ENCODE results near the gene INO80C.
"Not testable (repeated sequence)": the region's sequence is repeated elsewhere in the genome, so short reads cannot be mapped to it uniquely, and the experiment has no call there.

INO80C gene

DNA sequence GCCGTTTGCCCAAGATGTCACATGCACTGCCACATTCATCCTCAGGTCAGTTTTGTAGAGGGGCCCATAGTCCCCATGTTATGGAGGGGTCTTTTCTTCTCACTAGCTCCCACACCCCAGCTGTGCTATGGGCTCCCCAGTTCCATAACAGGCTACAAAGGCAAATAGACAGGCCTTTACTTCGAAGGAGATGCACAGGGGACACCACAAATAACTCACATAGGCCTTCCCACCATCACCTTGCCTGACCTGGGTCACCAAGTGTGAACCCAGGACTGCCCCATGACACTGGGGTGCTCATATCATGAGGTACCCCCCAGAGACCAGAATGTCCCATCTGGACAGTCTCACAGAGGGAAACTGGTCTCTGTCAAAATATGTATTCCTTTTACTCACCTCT is 15.0 kb upstream of the INO80C start:
- no peak for DNase-seq

DNA sequence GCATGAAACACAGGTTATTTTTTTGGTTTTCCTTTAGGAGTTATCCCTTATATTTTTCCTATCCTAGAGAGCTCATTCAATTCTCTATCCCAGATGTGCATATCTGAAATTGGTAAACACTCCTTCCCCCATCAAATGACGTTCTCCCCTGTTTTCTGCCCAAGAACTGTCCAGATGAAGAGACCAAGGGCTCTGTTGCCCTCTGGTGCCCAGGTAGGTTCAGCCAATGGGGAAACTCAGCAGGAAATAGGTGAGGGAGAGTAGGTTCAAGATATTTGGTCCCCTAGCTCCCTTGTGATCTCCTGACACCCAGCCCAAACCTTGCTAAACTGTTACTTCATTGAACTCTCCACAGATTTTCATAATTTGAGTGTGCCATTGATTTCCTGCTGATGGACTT is 14.1 kb upstream of the INO80C start:
- no peak for DNase-seq

DNA sequence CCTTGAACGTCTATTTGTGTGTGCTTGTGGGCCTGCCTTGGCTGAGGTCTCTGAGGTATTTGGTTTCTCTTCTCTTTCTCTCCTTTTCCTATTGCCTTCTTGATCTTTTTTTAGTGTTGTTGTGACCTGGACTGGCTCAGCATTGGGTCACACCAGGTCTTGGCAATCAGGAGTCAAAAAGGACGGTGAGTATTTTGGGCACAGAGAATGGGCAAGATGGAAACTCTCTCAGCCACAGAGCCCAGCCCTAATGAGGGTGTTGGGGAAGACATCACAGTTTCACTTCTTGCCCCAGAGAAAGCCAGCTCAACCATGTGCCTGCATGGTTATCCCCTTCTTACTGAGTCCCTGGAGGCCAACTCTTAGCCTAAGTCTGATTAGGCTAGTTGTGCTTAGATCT is 13.7 kb upstream of the INO80C start:
- DNase-seq: no peak

DNA sequence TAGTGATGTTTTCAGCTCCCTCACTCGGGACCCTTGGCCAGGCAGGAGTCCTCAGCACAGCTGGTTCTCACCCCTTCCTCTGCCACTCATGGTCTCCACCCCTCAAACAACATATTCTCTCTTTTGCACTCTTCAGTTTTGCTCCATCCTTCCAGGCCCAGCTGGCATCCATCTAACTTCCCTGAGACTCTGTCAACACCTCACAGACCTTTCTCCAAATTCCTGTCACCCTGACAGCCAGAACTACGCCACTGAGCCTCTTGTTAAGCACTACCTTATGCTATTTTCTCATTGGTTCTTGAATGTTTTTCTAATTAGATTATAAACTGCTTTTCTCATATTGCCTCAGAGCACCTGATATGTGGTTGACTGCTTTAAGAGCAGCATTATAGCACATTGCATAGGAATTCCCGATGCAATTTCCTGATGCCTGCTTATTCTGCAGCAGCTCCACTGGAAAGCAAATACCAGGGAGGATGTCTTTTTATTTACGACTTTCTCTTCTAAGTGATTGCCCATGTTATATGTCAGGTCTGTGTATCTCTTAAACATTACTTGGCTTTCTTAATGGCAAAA is 12.4 kb upstream of the INO80C start:
- DNase-seq: no peak

DNA sequence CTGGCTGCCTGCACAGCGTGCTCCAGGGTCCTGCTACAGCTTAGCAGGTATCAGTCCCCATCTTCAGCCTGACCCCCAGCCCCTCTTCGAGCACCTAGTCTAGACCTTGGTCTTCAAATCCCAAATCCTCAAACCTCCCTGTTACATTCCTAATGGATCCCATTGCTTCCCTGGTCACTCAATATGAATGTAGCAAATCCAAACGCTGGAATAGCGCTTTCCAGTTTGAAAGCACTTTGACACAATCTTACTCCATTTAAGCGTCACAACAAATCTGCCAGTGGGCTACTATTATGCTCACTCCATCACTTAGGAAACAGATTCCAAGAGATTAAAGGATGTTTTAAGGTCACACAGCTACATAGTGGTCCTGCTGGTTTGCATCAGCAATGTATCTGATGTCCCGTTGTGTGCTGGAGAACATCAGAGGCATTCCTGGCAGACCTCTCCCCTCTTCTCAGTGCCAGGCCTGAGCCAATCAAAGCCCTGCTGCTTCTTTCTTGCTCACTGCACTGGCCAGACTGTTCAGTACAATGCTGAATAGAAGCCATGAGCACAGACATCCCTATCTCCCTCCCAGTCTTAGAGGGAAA is 11.1 kb upstream of the INO80C start:
- DNase-seq: no peak

DNA sequence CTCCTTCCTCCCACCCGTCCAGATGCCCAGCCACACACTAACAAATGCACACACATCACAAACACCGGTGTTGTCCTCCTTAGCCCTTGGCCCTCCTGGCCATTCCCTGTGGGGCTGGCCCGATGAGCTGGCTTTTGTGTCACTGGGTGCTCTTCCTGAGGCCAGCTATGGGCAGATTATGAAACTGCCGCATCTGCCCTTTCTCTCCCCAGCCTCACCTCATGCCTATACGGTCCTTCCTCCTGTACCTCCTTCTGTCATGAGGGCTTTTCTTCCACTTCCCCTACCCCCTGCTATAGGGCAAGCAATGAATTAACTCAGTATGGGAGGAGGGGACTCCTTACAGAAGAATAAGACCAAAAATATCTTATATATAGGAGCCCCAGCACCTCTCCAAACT is 10.3 kb upstream of the INO80C start:
- no peak for DNase-seq

DNA sequence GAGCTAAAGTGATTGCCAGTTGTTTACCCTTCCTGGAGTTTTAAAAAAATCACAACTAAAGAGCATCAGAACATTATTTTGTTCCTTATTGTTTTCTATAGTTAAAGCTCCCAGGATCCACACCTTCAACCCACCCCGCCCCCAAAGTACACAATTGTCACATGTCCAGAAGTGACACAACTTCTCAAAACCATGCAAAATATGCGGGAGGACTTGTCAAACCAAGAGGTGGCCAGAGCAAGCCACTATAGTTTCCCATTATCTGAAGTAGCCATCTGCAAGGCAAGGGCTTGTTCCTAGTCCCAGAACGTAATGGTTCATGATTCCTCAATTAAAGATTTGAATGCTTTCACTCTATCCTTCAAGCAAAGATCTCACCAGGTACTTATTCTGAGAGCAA is 9.9 kb upstream of the INO80C start:
- DNase-seq: no peak

DNA sequence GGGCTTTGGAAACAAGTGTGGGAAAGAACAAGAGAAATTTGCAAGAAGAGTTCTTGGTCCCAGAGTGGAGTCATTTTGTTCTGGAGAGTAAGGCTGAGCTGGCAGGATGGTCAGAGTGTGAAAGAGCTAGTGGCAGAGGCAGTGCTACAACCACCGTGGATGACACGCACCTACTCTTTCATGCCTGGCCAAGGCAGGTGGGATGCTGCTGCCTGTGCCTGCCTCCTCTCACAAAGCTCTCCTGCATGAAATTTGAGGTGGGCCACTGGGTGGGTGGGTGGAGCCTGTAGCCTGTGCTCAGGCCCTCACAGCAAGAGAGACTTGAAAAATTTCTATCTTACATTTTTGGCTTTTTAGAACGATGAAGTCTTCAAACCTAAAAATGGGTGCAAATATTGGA is 9.4 kb upstream of the INO80C start:
- DNase-seq: no peak

DNA sequence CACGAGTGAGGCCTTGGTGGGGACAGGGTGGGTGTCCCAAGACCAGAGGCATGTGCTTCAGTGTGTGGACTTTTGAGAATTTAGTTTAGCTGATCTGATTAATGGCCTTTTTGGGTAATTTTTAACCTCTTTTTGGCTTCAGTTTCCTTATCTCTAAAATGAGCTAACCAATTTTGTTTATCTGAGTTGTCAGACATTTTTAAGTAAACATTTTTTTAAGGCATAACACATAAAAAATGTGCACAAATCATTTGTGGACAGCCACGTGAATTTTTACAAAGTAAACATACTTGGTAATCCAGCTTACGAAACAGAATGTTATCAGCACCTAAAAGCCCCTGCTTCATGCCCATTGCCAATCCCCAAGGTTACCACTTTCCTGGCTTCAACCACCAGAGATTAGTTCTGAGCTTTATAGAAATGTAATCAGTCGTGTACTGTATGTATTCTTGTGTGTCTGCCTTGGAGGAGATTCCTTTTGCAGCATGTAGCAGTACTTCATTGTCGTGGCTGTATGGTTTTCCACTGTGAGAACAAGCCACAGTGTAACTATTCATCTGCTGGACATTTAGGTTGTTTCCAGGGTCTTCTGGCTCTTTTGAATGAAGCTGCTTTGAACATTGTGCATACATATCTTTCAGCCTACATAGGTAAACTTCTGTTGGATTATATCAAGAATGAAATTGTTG is 8.4 kb upstream of the INO80C start:
- no peak for DNase-seq

DNA sequence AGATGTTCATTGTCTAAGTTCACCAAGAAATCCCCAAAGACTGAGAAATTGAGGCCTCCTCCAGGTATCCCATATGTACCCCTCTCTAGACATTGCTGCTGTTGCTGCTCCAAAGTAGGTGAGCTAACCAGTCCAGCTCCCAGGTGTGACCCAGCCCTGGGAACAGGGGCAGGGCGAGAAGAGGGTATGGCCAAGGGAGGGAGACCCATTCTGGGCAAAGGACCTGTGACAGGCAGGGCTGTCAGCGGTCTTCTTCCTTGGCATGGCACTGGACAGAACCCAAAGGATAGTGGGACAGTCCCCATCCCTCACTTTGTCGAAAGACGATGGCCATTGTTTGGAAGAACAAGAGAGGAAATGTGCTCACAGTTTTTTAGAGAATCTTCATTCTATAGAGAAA is 7.2 kb upstream of the INO80C start:
- no peak for DNase-seq

DNA sequence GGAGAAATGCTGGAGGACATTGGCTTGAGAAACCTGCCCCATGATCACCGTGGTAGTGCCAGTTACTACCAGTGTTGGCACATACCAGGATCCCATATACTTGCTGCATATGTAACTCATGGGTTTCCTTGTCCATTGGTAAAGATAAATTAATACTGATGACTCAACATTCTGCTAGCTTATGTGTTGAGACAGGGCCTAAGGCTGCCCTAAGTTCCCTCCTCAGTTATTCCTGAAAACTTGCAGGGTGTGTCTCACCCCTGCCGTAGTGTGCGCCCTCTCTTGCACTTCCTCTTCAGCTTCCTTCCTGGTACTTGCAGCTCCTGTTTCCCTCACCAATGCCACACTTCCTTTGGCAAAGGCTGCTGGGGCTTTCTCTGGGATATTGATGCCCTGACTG is 4.3 kb upstream of the INO80C start:
- DNase-seq: no peak

DNA sequence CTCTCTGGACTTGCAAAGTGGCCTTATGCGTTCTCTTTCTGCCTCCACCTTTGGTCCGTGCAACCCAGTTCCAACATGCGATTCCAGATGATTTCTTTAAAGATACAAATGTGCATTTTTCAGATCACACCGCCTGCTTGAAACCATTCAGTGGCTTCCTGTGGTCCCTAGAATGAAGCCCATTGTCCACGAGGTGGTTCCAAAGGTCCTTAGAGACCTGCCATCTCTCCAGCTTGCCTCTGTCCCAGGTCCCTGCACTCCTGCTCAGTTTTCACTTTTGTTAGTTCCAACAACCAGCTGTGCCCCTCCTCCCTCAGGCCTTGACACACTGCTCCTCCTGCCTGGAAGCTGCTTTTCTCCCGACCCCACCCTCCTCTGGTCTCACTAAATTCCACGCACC is 3.6 kb upstream of the INO80C start:
- DNase-seq: no peak

DNA sequence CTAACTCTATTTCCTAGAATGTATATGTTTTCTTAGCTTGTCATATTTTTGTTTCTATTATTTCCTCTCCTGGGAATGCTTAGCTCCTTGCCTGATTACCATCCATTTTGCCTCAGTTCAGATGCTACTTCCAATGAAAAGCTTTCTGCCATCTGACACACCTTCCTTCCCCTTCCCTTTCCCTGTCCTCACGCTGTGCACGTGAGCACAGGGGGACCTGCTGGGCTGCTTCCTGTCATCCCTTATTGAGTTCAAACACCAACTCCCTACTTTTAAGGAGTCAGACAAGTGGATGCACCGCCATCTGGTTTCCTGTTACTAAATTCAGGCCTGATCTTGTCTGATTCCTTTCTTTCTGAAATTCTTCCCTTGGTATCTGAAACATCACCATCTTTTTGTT is 2.4 kb upstream of the INO80C start:
- DNase-seq: no peak

DNA sequence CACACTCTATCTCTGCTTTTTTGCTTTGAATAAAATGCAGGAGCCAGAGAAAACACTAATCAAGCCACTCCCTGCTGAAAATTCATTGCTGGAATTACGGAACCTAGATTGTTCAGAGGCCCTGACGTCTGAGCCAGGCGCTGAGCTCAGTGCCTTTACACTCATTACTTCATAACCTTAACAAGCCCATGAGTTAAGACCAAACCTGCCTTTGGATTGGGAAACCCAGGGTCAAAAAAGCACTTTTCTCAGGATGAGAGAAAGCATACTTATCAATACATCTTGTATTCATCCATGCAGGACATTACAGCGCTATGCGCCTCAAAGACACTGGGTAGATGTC is 762 bp downstream of the INO80C start:
- DNase-seq: no peak

DNA sequence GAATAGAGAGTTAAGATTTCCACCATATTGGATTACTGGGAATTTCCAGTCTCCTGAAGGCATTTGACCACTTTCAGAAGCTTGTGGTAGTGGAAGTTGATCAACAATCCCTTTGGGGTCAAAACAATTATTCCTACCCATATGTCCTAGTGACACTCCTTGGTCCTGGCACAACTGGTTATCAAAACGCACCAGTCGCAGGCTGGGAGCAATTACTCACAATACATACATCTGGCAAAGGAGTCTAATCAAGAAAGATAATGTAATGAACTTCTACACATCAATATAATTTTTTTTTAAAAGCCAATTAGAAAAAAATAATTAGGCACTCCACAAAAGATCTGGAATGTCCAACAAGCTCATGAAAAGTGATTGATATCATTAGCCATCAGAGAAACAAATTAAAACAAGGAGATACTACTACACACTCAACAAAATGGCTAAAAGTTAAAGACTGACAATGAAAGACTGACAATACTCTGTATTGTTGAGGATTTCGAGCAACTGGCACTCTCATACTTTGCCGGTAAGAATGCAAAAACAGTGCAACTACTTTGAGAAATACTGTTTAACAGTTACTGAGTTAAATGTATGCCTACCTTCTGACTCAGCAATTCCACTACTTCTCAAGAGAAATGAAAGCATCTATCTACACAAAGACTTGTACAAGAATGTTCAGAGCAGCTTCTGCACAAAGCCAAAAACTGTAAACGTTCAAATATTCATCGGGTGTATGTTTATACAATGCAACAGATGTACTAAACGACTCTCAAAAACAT is 2.0 kb downstream of the INO80C start:
- DNase-seq: no peak

DNA sequence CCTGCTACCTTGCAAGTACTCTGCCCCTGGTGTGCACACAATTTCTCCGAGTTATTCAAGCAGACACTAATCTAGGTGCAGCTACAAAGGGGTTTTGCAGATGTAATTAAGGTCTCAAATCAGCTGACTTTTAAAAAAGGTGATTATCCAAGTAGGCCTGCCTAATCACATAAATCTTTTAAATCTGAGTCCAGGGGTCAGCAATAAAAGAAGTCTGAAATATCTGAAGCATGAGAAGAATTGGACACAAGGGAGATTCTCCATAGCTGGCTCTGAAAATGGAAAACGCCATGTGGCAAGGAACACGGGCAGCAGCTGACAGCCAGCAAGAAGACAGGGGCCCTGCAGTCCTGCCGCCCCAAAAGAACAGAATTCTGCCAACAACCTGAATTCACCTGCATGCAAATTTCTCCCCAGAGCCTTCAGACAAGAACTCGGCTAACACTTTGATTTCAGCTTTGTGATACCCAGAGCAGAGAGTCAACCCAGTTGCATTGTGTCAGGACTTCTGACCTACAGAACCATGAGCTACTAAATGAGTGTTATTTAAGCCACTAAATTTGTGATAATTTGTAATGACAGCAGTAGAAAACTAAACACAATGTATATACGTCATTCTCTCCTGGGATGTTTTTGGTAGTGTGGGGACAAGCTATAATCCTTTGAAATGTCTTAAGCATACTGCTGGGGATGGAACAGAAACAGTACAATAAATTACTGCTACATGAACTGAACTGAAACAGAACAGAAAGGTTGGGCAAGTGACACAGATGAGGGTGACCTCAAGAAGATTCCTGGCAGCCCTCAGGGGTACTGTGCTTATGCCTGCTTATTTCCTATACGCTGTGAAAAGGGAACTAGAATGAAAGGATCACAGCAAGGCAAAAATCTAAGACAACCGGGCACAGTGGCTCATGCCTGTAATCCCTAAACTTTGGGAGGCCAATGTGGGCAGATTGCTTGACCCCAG is 3.2 kb downstream of the INO80C start:
- no peak for DNase-seq

DNA sequence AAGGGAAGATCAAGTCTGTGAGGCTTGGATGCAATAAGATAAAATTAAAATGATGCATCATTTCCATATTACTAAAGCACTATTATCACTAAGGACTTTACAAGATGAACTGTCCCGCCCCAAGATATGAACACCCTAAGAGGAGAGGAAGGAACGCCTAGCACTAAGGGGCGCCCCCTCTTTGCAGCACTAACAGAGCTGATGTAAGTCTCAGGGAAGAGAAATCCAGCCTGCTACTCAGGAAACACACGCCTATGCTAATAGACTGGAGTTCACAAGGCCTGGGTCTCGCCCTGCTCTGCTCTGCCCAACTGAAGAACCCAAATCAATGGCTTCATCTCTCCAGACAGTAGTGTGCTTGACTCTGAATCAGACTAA is 6.1 kb downstream of the INO80C start:
- no peak for DNase-seq

DNA sequence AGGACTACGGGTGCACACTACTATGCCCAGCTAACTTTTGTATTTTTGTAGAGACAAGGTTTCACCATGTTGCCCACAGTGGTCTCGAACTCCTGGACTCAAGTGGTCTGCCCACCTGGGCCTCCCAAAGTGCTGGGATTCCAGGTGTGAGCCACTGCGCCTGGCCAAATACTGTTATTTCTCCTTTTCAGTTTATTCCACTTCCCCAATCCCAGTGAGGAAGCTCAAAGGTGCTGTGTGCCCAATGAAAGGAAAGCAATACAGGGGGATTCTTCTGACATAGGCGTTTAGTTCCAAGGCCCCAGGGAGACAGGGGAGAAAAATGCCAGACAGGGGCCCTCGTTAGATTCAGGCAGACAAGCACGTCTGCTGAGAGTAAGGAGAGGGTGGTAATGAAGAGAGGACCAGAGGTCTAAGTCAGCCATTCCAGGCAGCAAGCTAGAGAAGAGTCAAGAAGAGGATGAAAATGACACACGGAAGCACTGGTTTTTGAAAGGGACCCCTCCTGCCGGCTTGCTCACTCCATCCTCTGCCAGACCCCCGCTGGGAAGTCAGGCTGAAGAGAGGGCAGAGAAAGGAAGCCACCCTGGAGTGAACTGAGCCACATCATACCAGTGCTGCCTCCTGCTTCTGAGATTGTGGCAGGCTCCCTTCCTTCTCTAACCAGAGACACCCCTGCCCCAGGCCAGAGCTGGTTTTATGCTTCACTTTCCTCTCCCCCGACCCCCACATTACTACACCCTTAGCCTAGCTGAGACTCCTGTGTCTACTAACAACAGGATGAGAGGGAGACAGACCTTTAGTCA is 6.7 kb downstream of the INO80C start:
- no peak for DNase-seq

DNA sequence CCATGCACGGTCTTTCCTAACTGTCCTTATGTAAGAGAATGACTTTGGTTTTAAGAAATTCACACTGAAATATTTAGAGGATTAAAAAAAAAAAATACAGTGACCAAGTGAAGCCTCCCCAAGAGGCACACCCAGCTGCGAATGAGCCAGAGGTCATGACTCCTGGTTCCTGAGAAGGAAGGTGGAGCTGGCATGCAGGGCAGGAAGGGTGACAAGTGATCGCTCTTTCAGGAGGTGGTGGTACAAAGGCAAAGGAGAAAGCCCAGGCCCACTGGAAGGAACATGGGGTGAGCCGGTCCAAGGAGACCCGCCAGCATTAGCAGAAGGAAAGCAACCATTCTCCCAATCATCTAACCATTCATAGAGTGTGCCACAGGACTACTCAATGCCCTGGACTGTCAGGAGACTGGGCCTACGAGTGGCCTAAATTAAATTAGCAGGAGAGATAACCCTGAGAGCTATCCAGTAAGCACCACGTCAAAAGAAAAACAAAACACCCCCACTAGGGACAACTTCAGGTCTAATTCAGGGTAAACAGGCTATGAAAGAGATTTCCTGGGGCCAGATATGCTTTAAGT is 7.8 kb downstream of the INO80C start:
- no peak for DNase-seq

DNA sequence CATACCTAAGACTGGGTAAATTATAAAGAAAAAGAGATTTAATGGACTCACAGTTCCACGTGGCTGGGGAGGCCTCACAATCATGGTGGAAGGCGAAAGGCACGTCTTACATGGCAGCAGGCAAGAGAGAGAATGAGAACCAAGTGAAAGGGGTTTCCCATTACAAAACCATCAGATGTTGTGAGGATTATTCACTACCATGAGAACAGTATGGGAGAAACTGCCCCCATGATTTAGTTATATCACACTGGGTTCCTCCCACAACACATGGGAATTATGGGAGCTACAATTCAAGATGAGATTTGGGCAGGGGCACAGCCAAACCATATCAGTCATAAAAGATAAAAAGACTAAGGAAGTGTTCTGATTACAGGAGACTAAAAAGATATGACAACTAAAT is 8.5 kb downstream of the INO80C start:
- not testable (repeated sequence) for DNase-seq

DNA sequence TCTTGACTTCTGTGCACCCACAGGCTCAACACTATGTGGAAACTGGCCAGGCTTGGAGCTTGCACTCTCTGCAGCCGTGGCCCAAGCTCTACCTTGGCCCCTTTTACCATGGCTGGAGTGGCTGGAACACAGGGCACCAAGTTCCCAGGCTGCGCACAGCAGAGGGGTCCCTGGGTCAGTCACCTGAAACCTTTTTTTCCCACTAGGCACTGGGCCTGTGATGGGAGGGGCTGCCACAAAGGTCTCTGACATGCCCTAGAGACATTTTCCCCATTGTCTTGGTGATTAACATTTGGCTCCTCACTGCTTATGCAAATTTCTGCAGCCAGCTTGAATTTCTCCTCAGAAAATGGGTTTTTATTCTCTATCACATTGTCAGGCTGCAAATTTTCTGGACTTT is 9.4 kb downstream of the INO80C start:
- DNase-seq: not testable (repeated sequence)

DNA sequence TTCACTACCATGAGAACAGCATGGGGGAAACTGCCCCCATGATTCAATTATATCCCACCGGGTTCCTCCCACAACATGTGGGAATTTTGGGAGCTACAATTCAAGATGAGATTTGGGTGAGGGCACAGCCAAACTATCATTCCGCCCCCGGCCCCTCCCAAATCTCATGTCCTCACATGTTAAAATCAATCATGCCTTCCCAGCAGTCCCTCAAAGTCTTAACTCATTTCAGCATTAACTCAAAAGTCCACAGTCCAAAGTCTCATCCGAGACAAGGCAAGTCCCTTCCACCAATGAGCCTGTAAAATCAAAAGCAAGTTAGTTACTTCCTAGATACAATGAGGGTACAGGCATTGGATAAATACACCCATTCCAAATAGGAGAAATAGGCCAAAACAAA is 10.2 kb downstream of the INO80C start:
- DNase-seq: not testable (repeated sequence)
